H9 (cell line): ENCODE measurements around the gene AFG1L. TPM values are rescaled to one million over a fixed set of nuclear protein-coding genes. Genes with fewer than 3 reads are reported as not detected.

ENCODE experiments used
- DNase-seq: peaks from one replicate; pipeline ENCODE4 v3.0.0-alpha.2; 2017
- H2AFZ ChIP-seq: one replicate; pipeline ENCODE4 v1.6.1; 2013; ENCODE audit warnings: mild to moderate bottlenecking, low read length, control low read depth, moderate library complexity
- H2AK5ac ChIP-seq: 2 replicates; pipeline ENCODE4 v1.6.1; 2013; ENCODE audit warnings: low read length, control low read depth, mixed read lengths; ENCODE audit not compliant: insufficient read length
- H2BK120ac ChIP-seq: one replicate; pipeline ENCODE4 v1.6.1; 2013; ENCODE audit warnings: low read depth, mild to moderate bottlenecking, low read length, control low read depth, inconsistent platforms; ENCODE audit not compliant: poor library complexity, severe bottlenecking
- H2BK12ac ChIP-seq: 2 replicates; pipeline ENCODE4 v1.6.1; 2013; ENCODE audit warnings: low read length, control low read depth, mixed read lengths, low read depth; ENCODE audit not compliant: insufficient read length
- H2BK15ac ChIP-seq: 2 replicates; pipeline ENCODE4 v1.6.1; 2013; ENCODE audit warnings: low read depth, low read length, control low read depth
- H2BK20ac ChIP-seq: one replicate; pipeline ENCODE4 v1.6.1; 2013; ENCODE audit warnings: low read depth, mild to moderate bottlenecking, low read length, control low read depth, inconsistent platforms; ENCODE audit not compliant: poor library complexity, severe bottlenecking
- H2BK5ac ChIP-seq: 2 replicates; pipeline ENCODE4 v1.6.1; 2013; ENCODE audit warnings: low read length, control low read depth, mixed read lengths; ENCODE audit not compliant: insufficient read length
- H3K14ac ChIP-seq: 2 replicates; pipeline ENCODE4 v1.6.1; 2013; ENCODE audit warnings: low read length, control low read depth; ENCODE audit not compliant: insufficient read depth
- H3K18ac ChIP-seq: 2 replicates; pipeline ENCODE4 v1.6.1; 2013; ENCODE audit warnings: low read depth, mild to moderate bottlenecking, mixed read lengths, low read length, control low read depth; ENCODE audit not compliant: insufficient read length
- H3K23ac ChIP-seq: 2 replicates; pipeline ENCODE4 v1.6.1; 2013; ENCODE audit warnings: low read length, control low read depth, mixed read lengths, low read depth; ENCODE audit not compliant: insufficient read length
- H3K23me2 ChIP-seq: 2 replicates; pipeline ENCODE4 v1.6.1; 2013; ENCODE audit warnings: low read depth, mild to moderate bottlenecking, mixed read lengths, low read length, control low read depth; ENCODE audit not compliant: insufficient read length, poor library complexity, severe bottlenecking
- H3K27ac ChIP-seq: 2 replicates; pipeline ENCODE4 v1.5.1; 2013; ENCODE audit warnings: low read length, control low read depth, mixed read lengths, low read depth; ENCODE audit not compliant: insufficient read length
- H3K27me3 ChIP-seq: 2 replicates; pipeline ENCODE4 v1.6.1; 2013; ENCODE audit warnings: low read length, control low read depth, inconsistent platforms; ENCODE audit not compliant: insufficient read depth
- H3K4ac ChIP-seq: 2 replicates; pipeline ENCODE4 v1.6.1; 2013; ENCODE audit warnings: low read depth, mild to moderate bottlenecking, control low read depth, inconsistent platforms, low read length, moderate library complexity
- H3K4me1 ChIP-seq: 2 replicates; pipeline ENCODE4 v1.6.1; 2013; ENCODE audit warnings: low read length, control low read depth, inconsistent platforms; ENCODE audit not compliant: insufficient read depth
- H3K4me2 ChIP-seq: 2 replicates; pipeline ENCODE4 v1.6.1; 2013; ENCODE audit warnings: low read length, control low read depth, mixed read lengths; ENCODE audit not compliant: insufficient read length, insufficient read depth
- H3K56ac ChIP-seq: 2 replicates; pipeline ENCODE4 v1.6.1; 2013; ENCODE audit warnings: low read depth, mild to moderate bottlenecking, mixed read lengths, low read length, control low read depth; ENCODE audit not compliant: insufficient read length
- H3K79me1 ChIP-seq: 2 replicates; pipeline ENCODE4 v1.6.1; 2013; ENCODE audit warnings: low read depth, mild to moderate bottlenecking, moderate library complexity, low read length, control low read depth, inconsistent platforms; ENCODE audit not compliant: insufficient read depth, poor library complexity, severe bottlenecking
- H3K79me2 ChIP-seq: 2 replicates; pipeline ENCODE4 v1.6.1; 2013; ENCODE audit warnings: low read length, control low read depth, inconsistent platforms; ENCODE audit not compliant: insufficient read depth
- H3K9ac ChIP-seq: 2 replicates; pipeline ENCODE4 v1.6.1; 2013; ENCODE audit warnings: low read length, control low read depth, mixed read lengths; ENCODE audit not compliant: insufficient read length; ENCODE audit errors: extremely low read depth
- H3K9me3 ChIP-seq: one replicate; pipeline ENCODE4 v1.6.1; 2013; ENCODE audit warnings: low read depth, low read length, inconsistent platforms; ENCODE audit not compliant: control insufficient read depth
- H3T11ph ChIP-seq: one replicate; pipeline ENCODE4 v1.6.1; 2013; ENCODE audit warnings: mild to moderate bottlenecking, low read length, control low read depth, inconsistent platforms
- H4K20me1 ChIP-seq: one replicate; pipeline ENCODE4 v1.6.1; 2013; ENCODE audit not compliant: control insufficient read depth, insufficient read length, insufficient read depth
- H4K5ac ChIP-seq: 2 replicates; pipeline ENCODE4 v1.6.1; 2013; ENCODE audit warnings: low read depth, mild to moderate bottlenecking, mixed read lengths, low read length, control low read depth; ENCODE audit not compliant: insufficient read length
- H4K8ac ChIP-seq: replicated peaks from 2 replicates; pipeline ENCODE4 v1.6.1; 2013; ENCODE audit warnings: low read length, control low read depth, mixed read lengths, low read depth; ENCODE audit not compliant: insufficient read length
- H4K91ac ChIP-seq: 2 replicates; pipeline ENCODE4 v1.6.1; 2013; ENCODE audit warnings: low read depth, mild to moderate bottlenecking, moderate library complexity, mixed read lengths, low read length, control low read depth; ENCODE audit not compliant: insufficient read length
- H3K27ac Mint-ChIP-seq, 3 experiments: 2 replicates in 2 of 3; 3 replicates in 1 of 3; pipeline ENCODE4 v1.8.0; 2020 to 2021; ENCODE audit warnings: mixed read lengths in 3 of 3, mild to moderate bottlenecking in 1 of 3, moderate library complexity in 1 of 3
- H3K27me3 Mint-ChIP-seq: 2 replicates; pipeline ENCODE4 v1.8.0; 2021; ENCODE audit warnings: low read depth, mild to moderate bottlenecking, moderate library complexity, mixed read lengths
- H3K36me3 Mint-ChIP-seq, 3 experiments: 2 replicates in 2 of 3; 3 replicates in 1 of 3; pipeline ENCODE4 v1.8.0; 2020 to 2021; ENCODE audit warnings: low read depth in 3 of 3, mixed read lengths in 3 of 3; ENCODE audit not compliant: insufficient read depth in 1 of 3
- H3K4me1 Mint-ChIP-seq, 2 experiments: 2 replicates each; pipeline ENCODE4 v1.8.0; 2020; ENCODE audit warnings: mixed read lengths in 2 of 2
- H3K4me3 Mint-ChIP-seq, 2 experiments: 2 replicates in 1 of 2; 3 replicates in 1 of 2; pipeline ENCODE4 v1.8.0; 2020 to 2021; ENCODE audit warnings: mild to moderate bottlenecking in 2 of 2, mixed read lengths in 2 of 2, moderate library complexity in 1 of 2
- H3K9me3 Mint-ChIP-seq, 2 experiments: 2 replicates in 1 of 2; 3 replicates in 1 of 2; pipeline ENCODE4 v1.8.0; 2020; ENCODE audit warnings: mild to moderate bottlenecking in 2 of 2, mixed read lengths in 2 of 2, moderate library complexity in 1 of 2
- CTCF ChIP-seq: fragments of 200-600 bp; sonication (generic); conservative IDR thresholded peaks from 3 replicates; pipeline ENCODE4 v1.8.0; 2021; ENCODE audit warnings: antibody characterized with exemption, mild to moderate bottlenecking
- WGBS: extraction: QIAGEN DNeasy Blood & Tissue Kit; methylation state at CpG from one replicate; pipeline ENCODE4 v1.1.7; 2013; ENCODE audit warnings: missing lambda C conversion rate, low lambda C conversion rate, mixed read lengths; ENCODE audit not compliant: insufficient read length; ENCODE audit errors: extremely low coverage; 5-methylcytosine and 5-hydroxymethylcytosine counted together
- total RNA-seq: library from RNA; stranded (reverse); gene quantifications from 2 replicates; pipeline ENCODE4 v1.2.1, GENCODE V29; 2021

Gene AFG1L
- total RNA-seq, 1 experiment from 2014 or later = 4.7 TPM

GRCh38 chr6:108557494-108558371 lies 262.9 kb downstream of the AFG1L start:
- no peaks in the 10 kb centered on the region for H3K9me3 ChIP-seq
- H3K4me3 Mint-ChIP-seq = peak overlapping the region; percentile 80 to 91
- H2BK20ac ChIP-seq = no peak overlapping the region
- no peak overlapping the region for H3T11ph ChIP-seq
- no peak overlapping the region for H2BK15ac ChIP-seq
- H3K79me1 ChIP-seq = no peaks in the 10 kb centered on the region
- DNase-seq = peak; percentile 90
- peak overlapping the region; percentile 83 to 98 (median 98); a peak in 6 of 7 replicates for H3K27ac Mint-ChIP-seq
- no peak overlapping the region for H2BK5ac ChIP-seq
- peaks cover 0 to 2% of the 10 kb centered on the region in 2 experiments; a peak in 3 of 5 replicates for H3K9me3 Mint-ChIP-seq
- H3K79me2 ChIP-seq = no peaks in the 10 kb centered on the region; the same call in 1 of the 2 replicates
- H3K4me1 ChIP-seq = no peaks in the 10 kb centered on the region
- H3K9ac ChIP-seq = peak overlapping the region; percentile 77
- peaks cover 0 to 3% (median 0%) of the 10 kb centered on the region in 3 experiments; a peak in 1 of 7 replicates for H3K36me3 Mint-ChIP-seq
- H3K27me3 Mint-ChIP-seq = peaks cover 49% of the 10 kb centered on the region
- peak overlapping the region; percentile 76 for H3K4me2 ChIP-seq
- peak; percentile 30; the same call in 2 of the 3 replicates for TF ChIP-seq CTCF
- no peak overlapping the region for H3K4ac ChIP-seq
- H3K14ac ChIP-seq = peak overlapping the region; percentile 93
- H4K20me1 ChIP-seq = peaks cover 2% of the 10 kb centered on the region
- no peak overlapping the region for H3K23ac ChIP-seq
- H2AFZ ChIP-seq = no peak overlapping the region
- peaks cover 17 to 19% of the 10 kb centered on the region in 2 experiments for H3K4me1 Mint-ChIP-seq
- no peak overlapping the region for H2AK5ac ChIP-seq
- H3K27ac ChIP-seq = peak overlapping the region; percentile 40
- peak overlapping the region; percentile 1 for H4K91ac ChIP-seq
- peak overlapping the region; percentile 2 for H4K5ac ChIP-seq
- peaks cover 24% of the 10 kb centered on the region for H3K23me2 ChIP-seq
- H3K27me3 ChIP-seq = peaks cover 3% of the 10 kb centered on the region; the same call in 1 of the 2 replicates
- H2BK120ac ChIP-seq = no peak overlapping the region
- H4K8ac ChIP-seq = no peak overlapping the region
- no CpG with 5 or more reads among the region's 105 CpGs for WGBS
- peak overlapping the region; percentile 95 for H3K18ac ChIP-seq
- H2BK12ac ChIP-seq = peak overlapping the region; percentile 60
- H3K56ac ChIP-seq = no peak overlapping the region
